ENCODE measurements around the gene STK24.
"Not testable (repeated sequence)": the region's sequence is repeated elsewhere in the genome, so short reads cannot be mapped to it uniquely, and the experiment has no call there.

STK24 gene

GRCh38 chr13:98433654-98434053 lies 143.3 kb downstream of the STK24 start:
- no peak for DNase-seq (ENCODE audit: low spot score)

GRCh38 chr13:98432638-98433037 lies 144.3 kb downstream of the STK24 start:
- no peak for DNase-seq (ENCODE audit: low spot score)

- DNase-seq (ENCODE audit: low spot score) = no peak
These were observed 146.8 kb downstream of the STK24 start for GRCh38 chr13:98429977-98430736.

- no peak for DNase-seq (ENCODE audit: low spot score)
These were observed 147.4 kb downstream of the STK24 start for GRCh38 chr13:98429531-98429930.

- no peak for DNase-seq (ENCODE audit: low spot score)
These were observed 147.8 kb downstream of the STK24 start for GRCh38 chr13:98429081-98429480.

- no peak for DNase-seq (ENCODE audit: low spot score)
These were observed 148.5 kb downstream of the STK24 start for GRCh38 chr13:98428256-98428966.

- DNase-seq (ENCODE audit: low spot score) = no peak
These were observed 149.4 kb downstream of the STK24 start for GRCh38 chr13:98427331-98427995.

GRCh38 chr13:98423417-98423816 lies 153.5 kb downstream of the STK24 start:
- no peak for DNase-seq (ENCODE audit: low spot score)

- DNase-seq (ENCODE audit: low spot score) = no peak
These were observed 154.9 kb downstream of the STK24 start for GRCh38 chr13:98422046-98422445.

GRCh38 chr13:98420554-98421175 lies 156.2 kb downstream of the STK24 start:
- no peak for DNase-seq (ENCODE audit: low spot score)

GRCh38 chr13:98419786-98420553 lies 156.9 kb downstream of the STK24 start:
- DNase-seq (ENCODE audit: low spot score) = no peak

- no peak for DNase-seq (ENCODE audit: low spot score)
These were observed 160.5 kb downstream of the STK24 start for GRCh38 chr13:98416408-98416807.

- DNase-seq (ENCODE audit: low spot score) = no peak
These were observed 161.4 kb downstream of the STK24 start for GRCh38 chr13:98415326-98416070.

- DNase-seq (ENCODE audit: low spot score) = no peak
These were observed 163.1 kb downstream of the STK24 start for GRCh38 chr13:98413796-98414195.

GRCh38 chr13:98413278-98413677 lies 163.6 kb downstream of the STK24 start:
- DNase-seq (ENCODE audit: low spot score) = not testable (repeated sequence)

- DNase-seq (ENCODE audit: low spot score) = no peak
These were observed 165.2 kb downstream of the STK24 start for GRCh38 chr13:98411617-98412265.

- no peak for DNase-seq (ENCODE audit: low spot score)
These were observed 165.9 kb downstream of the STK24 start for GRCh38 chr13:98411013-98411412.

GRCh38 chr13:98410612-98411011 lies 166.3 kb downstream of the STK24 start:
- no peak for DNase-seq (ENCODE audit: low spot score)

- DNase-seq (ENCODE audit: low spot score) = no peak
These were observed 167.6 kb downstream of the STK24 start for GRCh38 chr13:98409281-98409680.

GRCh38 chr13:98407575-98407974 lies 169.3 kb downstream of the STK24 start:
- no peak for DNase-seq (ENCODE audit: low spot score)

- no peak for DNase-seq (ENCODE audit: low spot score)
These were observed 169.9 kb downstream of the STK24 start for GRCh38 chr13:98406971-98407370.

Measured in HuH-7 (cell line).